CD14-positive monocyte (primary cell): Measurements from ENCODE around the gene MARVELD2. TPM values are rescaled to one million over a fixed set of nuclear protein-coding genes. Genes with fewer than 3 reads are reported as not detected.

Experiments used
- DNase-seq, 3 donors: peaks; one replicate each; pipeline ENCODE4 v3.0.0-alpha.2; 2011 to 2022
- H2AFZ ChIP-seq: 2 replicates; pipeline ENCODE4 v1.6.0; 2012; ENCODE audit warnings: mild to moderate bottlenecking, low read depth, low read length, inconsistent platforms; ENCODE audit not compliant: insufficient read depth, poor library complexity, severe bottlenecking
- H3K27ac ChIP-seq, 2 donors: 1 replicate in 1 of 2; 2 replicates in 1 of 2; pipeline ENCODE4 v1.5.1; 2012 to 2013; ENCODE audit warnings: low read length in 2 of 2, control low read depth in 1 of 2, inconsistent platforms in 1 of 2, low read depth in 1 of 2, mild to moderate bottlenecking in 1 of 2
- H3K27me3 ChIP-seq, 2 donors: one replicate each; pipeline versions ENCODE4 v1.6.0 to v1.6.1; 2011 to 2013; ENCODE audit warnings: low read length in 2 of 2; ENCODE audit not compliant: control insufficient read depth in 2 of 2, insufficient read depth in 2 of 2
- H3K36me3 ChIP-seq, 2 donors: replicated peaks in 1 of 2; 1 replicate in 1 of 2; 2 replicates in 1 of 2; pipeline versions ENCODE4 v1.5.1 to v1.6.1; 2012 to 2013; ENCODE audit warnings: low read length in 2 of 2, control low read depth in 1 of 2, inconsistent platforms in 1 of 2, mild to moderate bottlenecking in 1 of 2; ENCODE audit not compliant: insufficient read depth in 2 of 2, control insufficient read depth in 1 of 2
- H3K4me1 ChIP-seq, 2 donors: 1 replicate in 1 of 2; 2 replicates in 1 of 2; pipeline versions ENCODE4 v1.5.1 to v1.6.1; 2012 to 2013; ENCODE audit warnings: low read length in 2 of 2, control low read depth in 1 of 2, inconsistent platforms in 1 of 2, mild to moderate bottlenecking in 1 of 2, moderate library complexity in 1 of 2; ENCODE audit not compliant: insufficient read depth in 2 of 2, control insufficient read depth in 1 of 2
- H3K4me2 ChIP-seq: replicated peaks from 2 replicates; pipeline ENCODE3; 2012; ENCODE audit warnings: low read length, moderate library complexity, mild to moderate bottlenecking; ENCODE audit not compliant: poor library complexity, severe bottlenecking; ENCODE audit errors: extremely low read depth
- H3K4me3 ChIP-seq, 3 experiments: fragments of 200-600 bp in 1 of 3; sonication (generic) in 1 of 3; replicated peaks in 1 of 3; 1 replicate in 2 of 3; 2 replicates in 1 of 3; pipeline ENCODE4 v1.5.1; 2011 to 2013; ENCODE audit warnings: low read length in 3 of 3, mild to moderate bottlenecking in 3 of 3, control low read depth in 2 of 3, low read depth in 2 of 3, inconsistent platforms in 1 of 3, moderate library complexity in 1 of 3
- H3K79me2 ChIP-seq: 2 replicates; pipeline ENCODE4 v1.6.0; 2012; ENCODE audit warnings: mild to moderate bottlenecking, control low read depth, inconsistent platforms, low read length, moderate library complexity; ENCODE audit not compliant: insufficient read depth
- H3K9ac ChIP-seq: 2 replicates; pipeline ENCODE4 v1.6.0; 2017; ENCODE audit warnings: low read length, mild to moderate bottlenecking; ENCODE audit not compliant: insufficient read depth, poor library complexity, severe bottlenecking
- H3K9me3 ChIP-seq, 2 donors: replicated peaks in 1 of 2; 1 replicate in 1 of 2; 2 replicates in 1 of 2; pipeline versions ENCODE4 v1.5.1 to v1.6.1; 2012 to 2013; ENCODE audit warnings: low read length in 2 of 2, control low read depth in 1 of 2; ENCODE audit not compliant: control insufficient read depth in 1 of 2, insufficient read depth in 1 of 2
- H4K20me1 ChIP-seq: 2 replicates; pipeline ENCODE4 v1.6.0; 2012; ENCODE audit warnings: mild to moderate bottlenecking, low read length, control low read depth, moderate library complexity; ENCODE audit not compliant: insufficient read depth
- H3K27ac Mint-ChIP-seq, 7 donors: one replicate each; pipeline ENCODE4 v1.8.0; 2020; ENCODE audit warnings: mild to moderate bottlenecking in 7 of 7, mixed read lengths in 7 of 7, moderate library complexity in 6 of 7, inconsistent platforms in 2 of 7
- H3K27me3 Mint-ChIP-seq, 3 donors: one replicate each; pipeline ENCODE4 v1.8.0; 2021 to 2022; ENCODE audit warnings: low read depth in 3 of 3, mild to moderate bottlenecking in 3 of 3, mixed read lengths in 3 of 3, moderate library complexity in 3 of 3, inconsistent platforms in 1 of 3
- H3K36me3 Mint-ChIP-seq, 2 donors: one replicate each; pipeline ENCODE4 v1.8.0; 2020; ENCODE audit warnings: mixed read lengths in 2 of 2, inconsistent platforms in 1 of 2, mild to moderate bottlenecking in 1 of 2
- H3K4me1 Mint-ChIP-seq: one replicate; pipeline ENCODE4 v1.8.0; 2020; ENCODE audit warnings: mild to moderate bottlenecking, mixed read lengths
- H3K4me3 Mint-ChIP-seq, 2 donors: one replicate each; pipeline ENCODE4 v1.8.0; 2020; ENCODE audit warnings: mild to moderate bottlenecking in 2 of 2, mixed read lengths in 2 of 2, moderate library complexity in 1 of 2
- H3K9me3 Mint-ChIP-seq, 7 donors: one replicate each; pipeline ENCODE4 v1.8.0; 2020 to 2022; ENCODE audit warnings: mixed read lengths in 7 of 7, mild to moderate bottlenecking in 6 of 7, moderate library complexity in 6 of 7, inconsistent platforms in 2 of 7
- CTCF ChIP-seq: fragments of 200-600 bp; IDR thresholded peaks from one replicate; pipeline ENCODE4 v1.8.0; 2022; ENCODE audit warnings: antibody characterized with exemption, mild to moderate bottlenecking
- WGBS: methylation state at CpG from one replicate; pipeline ENCODE4 v1.1.5; 2013; ENCODE audit warnings: missing lambda C conversion rate; ENCODE audit not compliant: insufficient coverage; 5-methylcytosine and 5-hydroxymethylcytosine counted together
- intact Hi-C, 2 donors: fragments of 100-400 bp; cut with micrococcal nuclease; formaldehyde crosslinking; loops; one replicate each; pipeline versions ENCODE4 v1.15.0 to v1.15.1; 2023
- polyA minus RNA-seq: library from RNA; depleted of rRNA, polyadenylated mRNA; stranded (reverse); fragments of >200 nt; gene quantifications from 2 replicates; pipeline ENCODE4 v1.2.3, GENCODE V29; 2012
- polyA plus RNA-seq, 3 donors: library from polyadenylated mRNA; depleted of rRNA in 1 of 3; unstranded in 2 of 3; stranded (reverse) in 1 of 3; fragments of 300-500 nt in 2 of 3; fragments of >200 nt in 1 of 3; fragmentation: Illumina TruSeq in 2 of 3; gene quantifications; 1 replicate in 2 of 3; 2 replicates in 1 of 3; pipeline ENCODE4 v1.2.3, GENCODE V29; 2012 to 2021
- total RNA-seq, 12 experiments: library from RNA in 1 of 12; stranded (reverse) in 1 of 12; fragments of 120-200 nt in 1 of 12; gene quantifications; one replicate each; pipeline ENCODE4 v1.2.4 and lab custom pipeline; 2013 to 2026; ENCODE audit warnings: mixed read lengths in 6 of 12, inconsistent platforms in 1 of 12

Gene MARVELD2
- 0.08 TPM for total RNA-seq (2013)
- polyA plus RNA-seq (under 1 TPM in 1 of 3 donors, not detected in 2; 0.15 TPM), polyA minus RNA-seq (not detected in 2 replicates), total RNA-seq (lab: John Stamatoyannopoulos, UW) (0.12 to 3.3 (median 0.39) reads per million in 11 experiments)

- Histone ChIP-seq H3K27ac (no peak within 1 kb of the TSS), H4K20me1 (no peaks in the 10 kb centered on the region), H3K9me3 (no peaks in the 10 kb centered on the region), H3K27me3 (peaks cover 10 to 16% of the 10 kb centered on the region in 2 donors), H3K36me3 (peaks cover 11 to 37% of the 10 kb centered on the region in 2 donors), H3K9ac (peak within 1 kb of the TSS; percentile 63), H3K4me1 (peaks cover 7 to 10% of the 10 kb centered on the region in 2 donors), H3K4me3 (peak within 1 kb of the TSS; percentile 17 to 72 (median 23)), H3K4me2 (peak within 1 kb of the TSS; percentile 79), H3K79me2 (no peaks in the 10 kb centered on the region), H2AFZ (peak within 1 kb of the TSS; percentile 43)
- Mint-ChIP-seq H3K4me1 (peaks cover 9% of the 10 kb centered on the region), H3K9me3 (peaks cover 0 to 6% (median 0%) of the 10 kb centered on the region in 7 donors), H3K27me3 (peaks cover 12 to 22% (median 17%) of the 10 kb centered on the region in 3 donors), H3K27ac (no peak within 1 kb of the TSS), H3K4me3 (peak within 1 kb of the TSS; percentile 68 to 85), H3K36me3 (peaks cover 31 to 48% of the 10 kb centered on the region in 2 donors)
- WGBS, result 3% methylated on average over 78 of the region's 78 CpGs
- DNase-seq, result peak; percentile 4 to 11 (median 4)
- no peak for TF ChIP-seq CTCF
- intact Hi-C loops, result no loop called here
Measured at GRCh38 chr5:69414885-69415583, at the start of gene MARVELD2. MARVELD2 (plus strand) TSS chr5:69415116; CDS start chr5:69419386, 4,270 bp downstream.

GRCh38 chr5:69367697-69368279 lies 47.1 kb upstream of the MARVELD2 start:
- H3K4me1 ChIP-seq, result peaks cover 18 to 26% of the 10 kb centered on the region in 2 donors
- no peak overlapping the region for H3K9ac ChIP-seq
- no peaks in the 10 kb centered on the region for H3K27me3 Mint-ChIP-seq
- H3K4me3 Mint-ChIP-seq, result peak overlapping the region; percentile 96 to 97
- H3K4me1 Mint-ChIP-seq, result peaks cover 23% of the 10 kb centered on the region
- H3K27ac ChIP-seq, result peak overlapping the region in 1 of 2 donors; percentile 99
- H3K9me3 Mint-ChIP-seq, result no peaks in the 10 kb centered on the region
- no peak for TF ChIP-seq CTCF
- H3K36me3 Mint-ChIP-seq, result peaks cover 27 to 39% of the 10 kb centered on the region in 2 donors
- intact Hi-C loops, result loop anchor here (5.0 to 10.0 kb wide), 3 partner anchors 133 to 275 kb away; partner anchors contain the start of genes SLC30A5 (in 2 of the 2) and CDK7 (in 1 of the 2)
- H3K36me3 ChIP-seq, result peaks cover 34 to 44% of the 10 kb centered on the region in 2 donors
- WGBS, result no CpG with 5 or more reads among the region's 11 CpGs
- H2AFZ ChIP-seq, result no peak overlapping the region
- H3K79me2 ChIP-seq, result peaks cover 94% of the 10 kb centered on the region
- peak overlapping the region in 4 of 7 donors; percentile 86 to 96 (median 95) for H3K27ac Mint-ChIP-seq
- H3K27me3 ChIP-seq, result no peaks in the 10 kb centered on the region
- DNase-seq, result no peak
- H3K4me2 ChIP-seq, result peak overlapping the region; percentile 98
- peaks cover 19% of the 10 kb centered on the region for H4K20me1 ChIP-seq
- no peaks in the 10 kb centered on the region for H3K9me3 ChIP-seq
- peak overlapping the region in 1 of 3 experiments; percentile 97 for H3K4me3 ChIP-seq
